Activated CD4-positive, alpha-beta memory T cell treated with anti-CD3 and anti-CD28 coated beads, Interleukin-2, amount 10 ng/mL, durations not matched to agents 7 days and 5 days (primary cell): ENCODE measurements around the gene AJAP1. TPM values are rescaled to one million over a fixed set of nuclear protein-coding genes. Genes with fewer than 3 reads are reported as not detected.

Experiments
- CTCF ChIA-PET: fragments of 350-600 bp; sonication (Branson Sonifier 250); formaldehyde crosslinking; loops from one replicate; lab custom pipeline; 2021; ENCODE audit warnings: antibody characterized with exemption, inconsistent platforms; lab: Charles Lee
- POLR2A ChIA-PET: fragments of 350-600 bp; sonication (Branson Sonifier 250); formaldehyde crosslinking; loops from one replicate; lab custom pipeline; 2021; ENCODE audit warnings: antibody characterized with exemption; lab: Charles Lee
- DNase-seq: peaks from one replicate; pipeline ENCODE4 v3.0.0-alpha.2; 2020
- H3K27ac Mint-ChIP-seq: one replicate; pipeline ENCODE4 v1.8.0; 2021; ENCODE audit warnings: mild to moderate bottlenecking, mixed read lengths
- H3K27me3 Mint-ChIP-seq: one replicate; pipeline ENCODE4 v1.8.0; 2021; ENCODE audit warnings: mixed read lengths
- H3K36me3 Mint-ChIP-seq: one replicate; pipeline ENCODE4 v1.8.0; 2021; ENCODE audit warnings: low read depth, mixed read lengths
- H3K4me1 Mint-ChIP-seq: one replicate; pipeline ENCODE4 v1.8.0; 2021; ENCODE audit warnings: mixed read lengths
- H3K4me3 Mint-ChIP-seq: one replicate; pipeline ENCODE4 v1.8.0; 2021; ENCODE audit warnings: mild to moderate bottlenecking, mixed read lengths
- H3K9me3 Mint-ChIP-seq: one replicate; pipeline ENCODE4 v1.8.0; 2021; ENCODE audit warnings: mixed read lengths
- total RNA-seq, 2 experiments: library from RNA; stranded (reverse); gene quantifications; one replicate each; pipeline ENCODE4 v1.2.3, GENCODE V29; 2021

Gene AJAP1
- total RNA-seq, 2 experiments from 2014 or later = not detected

DNA sequence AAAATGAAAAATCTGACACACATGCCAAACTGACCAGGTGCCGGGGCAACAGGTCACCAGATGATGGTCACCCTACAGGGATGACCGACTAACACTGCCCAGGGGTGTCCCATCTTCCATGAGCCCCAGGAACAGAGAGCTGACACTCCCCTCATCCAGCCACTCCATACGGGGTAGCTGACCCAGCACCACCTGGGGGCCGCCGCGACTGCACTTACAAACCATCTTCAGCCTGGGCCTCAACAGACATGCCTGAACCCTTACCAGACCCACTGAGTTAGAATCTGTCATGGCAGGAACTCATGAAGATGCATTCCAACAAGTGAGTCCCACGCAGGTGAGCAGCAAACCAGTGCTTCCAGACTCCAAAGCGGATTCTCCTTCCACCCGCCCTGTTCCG lies 31.6 kb upstream of the AJAP1 start:
- ChIA-PET CTCF (no interaction called here), POLR2A (no interaction called here)
- peaks cover 10% of the 10 kb centered on the region for H3K4me1 Mint-ChIP-seq
- no peaks in the 10 kb centered on the region for H3K36me3 Mint-ChIP-seq
- H3K9me3 Mint-ChIP-seq = no peaks in the 10 kb centered on the region
- no peaks in the 10 kb centered on the region for H3K27me3 Mint-ChIP-seq
- H3K4me3 Mint-ChIP-seq = no peak overlapping the region
- no peak overlapping the region for H3K27ac Mint-ChIP-seq
- no peak for DNase-seq

DNA sequence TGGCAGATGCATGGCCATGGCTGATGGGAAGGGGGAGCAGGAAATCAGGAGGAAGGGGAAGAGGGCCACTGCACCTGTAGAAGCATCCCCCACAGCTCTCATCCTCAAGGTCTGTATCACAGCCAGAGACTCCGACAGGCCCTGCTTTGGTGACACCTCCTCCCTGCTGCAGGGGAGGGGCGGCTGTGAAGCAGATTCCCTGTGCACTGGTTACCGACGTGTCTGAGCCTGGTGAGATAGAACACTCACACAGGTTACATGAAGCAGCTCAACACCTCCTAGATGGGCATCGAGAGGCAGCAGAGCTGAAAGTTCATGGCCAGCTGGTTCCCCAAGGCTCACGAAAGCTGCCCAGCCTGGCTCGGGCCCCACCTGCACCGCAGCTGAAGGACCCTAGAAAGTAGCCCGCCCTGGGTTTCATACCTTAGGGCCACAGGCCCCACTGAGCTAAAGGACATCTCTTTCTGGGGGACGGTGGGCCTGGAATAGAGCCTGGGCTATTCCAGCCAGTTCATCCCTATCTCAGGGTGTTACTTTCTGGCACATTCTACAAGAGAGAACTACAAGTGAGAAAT lies 30.2 kb upstream of the AJAP1 start:
- Mint-ChIP-seq H3K4me3 (no peak overlapping the region), H3K36me3 (no peaks in the 10 kb centered on the region), H3K27me3 (no peaks in the 10 kb centered on the region), H3K4me1 (peaks cover 10% of the 10 kb centered on the region), H3K27ac (no peak overlapping the region), H3K9me3 (no peaks in the 10 kb centered on the region)
- no peak for DNase-seq
- POLR2A ChIA-PET = no interaction called here
- CTCF ChIA-PET = no interaction called here

DNA sequence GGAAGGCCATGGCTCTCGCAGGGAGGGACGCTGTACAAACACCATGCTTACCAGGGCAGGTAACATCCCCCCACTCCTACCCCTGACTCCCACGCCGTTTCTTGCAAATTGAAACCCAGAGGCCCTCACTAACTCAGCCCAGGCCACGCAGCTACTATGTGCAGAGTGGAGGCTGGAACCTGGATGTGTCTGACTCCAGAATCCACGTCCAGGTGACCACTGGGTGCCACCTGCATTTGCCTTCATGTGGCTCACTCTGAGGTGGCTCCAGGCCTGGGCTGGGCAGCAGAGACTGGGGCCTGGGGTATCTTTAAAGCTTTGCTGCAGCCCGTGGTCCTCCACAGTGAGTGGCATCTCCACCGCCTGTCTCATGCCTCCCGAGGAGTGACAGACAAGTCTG lies 29.6 kb upstream of the AJAP1 start:
- no peaks in the 10 kb centered on the region for H3K9me3 Mint-ChIP-seq
- H3K4me3 Mint-ChIP-seq = no peak overlapping the region
- no peak for DNase-seq
- H3K4me1 Mint-ChIP-seq = peaks cover 10% of the 10 kb centered on the region
- H3K27me3 Mint-ChIP-seq = no peaks in the 10 kb centered on the region
- H3K27ac Mint-ChIP-seq = no peak overlapping the region
- CTCF ChIA-PET = no interaction called here
- POLR2A ChIA-PET = no interaction called here
- H3K36me3 Mint-ChIP-seq = no peaks in the 10 kb centered on the region

DNA sequence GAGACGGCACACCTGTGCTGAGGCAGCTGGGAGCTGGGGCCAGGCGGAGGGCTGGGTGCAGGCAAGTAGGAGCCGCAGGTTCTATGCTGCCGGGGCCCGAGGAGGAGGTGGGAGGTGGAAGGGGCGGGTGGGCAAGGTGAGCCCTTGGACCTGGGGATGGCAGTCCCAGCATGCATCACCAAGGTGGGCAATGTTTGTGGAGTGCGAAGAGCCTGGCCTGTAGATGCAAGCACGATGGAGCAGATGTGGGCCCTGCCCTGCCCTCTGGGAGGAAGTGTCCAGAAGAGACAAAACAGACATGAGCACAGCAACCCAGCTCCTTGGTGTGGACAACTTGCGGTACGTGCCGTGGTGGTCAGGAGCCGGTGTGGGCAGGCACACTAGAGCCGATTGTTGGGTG lies 28.3 kb upstream of the AJAP1 start:
- H3K9me3 Mint-ChIP-seq = no peaks in the 10 kb centered on the region
- no peak for DNase-seq
- no peak overlapping the region for H3K27ac Mint-ChIP-seq
- ChIA-PET POLR2A (no interaction called here), CTCF (no interaction called here)
- H3K4me1 Mint-ChIP-seq = peaks cover 10% of the 10 kb centered on the region
- H3K36me3 Mint-ChIP-seq = no peaks in the 10 kb centered on the region
- H3K27me3 Mint-ChIP-seq = no peaks in the 10 kb centered on the region
- H3K4me3 Mint-ChIP-seq = no peak overlapping the region

DNA sequence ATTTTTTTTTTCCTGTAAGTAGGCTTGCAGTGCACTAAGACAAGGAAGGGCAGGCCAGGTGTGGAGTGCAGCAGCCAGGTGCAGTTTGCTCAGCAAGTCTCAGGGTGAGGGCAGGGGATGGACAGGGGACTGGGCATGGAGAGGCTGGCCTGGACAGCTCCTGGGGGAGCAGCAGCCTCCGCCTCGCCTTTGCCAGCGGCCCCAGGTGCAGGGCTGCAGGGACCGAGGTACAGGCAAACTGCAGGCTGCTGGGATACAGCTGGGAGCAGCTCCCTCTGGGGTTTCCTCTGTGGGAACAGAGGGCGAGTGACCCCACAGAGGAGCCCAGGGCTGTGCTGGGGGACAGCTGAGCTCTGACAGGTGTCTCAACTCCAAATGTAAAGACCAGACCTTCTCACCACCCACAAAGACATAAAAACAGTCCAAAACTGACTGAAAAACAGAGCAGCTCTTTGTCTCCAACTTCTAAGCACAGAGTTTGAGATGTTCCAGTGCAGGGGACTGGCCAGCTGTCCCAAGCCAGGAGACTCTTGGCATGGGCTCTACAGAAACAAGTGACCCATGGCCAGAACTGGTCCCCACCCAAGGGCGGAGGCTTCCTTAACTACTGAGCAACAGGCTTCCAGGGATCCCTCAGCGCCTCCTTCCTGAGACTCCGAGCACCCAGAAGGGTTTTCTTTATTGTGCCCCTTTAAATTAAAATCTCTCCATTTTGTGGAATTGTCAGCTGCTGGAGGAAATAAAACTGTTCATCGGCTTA lies 27.7 kb upstream of the AJAP1 start:
- Mint-ChIP-seq H3K27me3 (no peaks in the 10 kb centered on the region), H3K4me1 (peaks cover 6% of the 10 kb centered on the region), H3K4me3 (no peak overlapping the region), H3K27ac (no peak overlapping the region), H3K36me3 (no peaks in the 10 kb centered on the region), H3K9me3 (no peaks in the 10 kb centered on the region)
- ChIA-PET POLR2A (no interaction called here), CTCF (no interaction called here)
- DNase-seq = no peak

DNA sequence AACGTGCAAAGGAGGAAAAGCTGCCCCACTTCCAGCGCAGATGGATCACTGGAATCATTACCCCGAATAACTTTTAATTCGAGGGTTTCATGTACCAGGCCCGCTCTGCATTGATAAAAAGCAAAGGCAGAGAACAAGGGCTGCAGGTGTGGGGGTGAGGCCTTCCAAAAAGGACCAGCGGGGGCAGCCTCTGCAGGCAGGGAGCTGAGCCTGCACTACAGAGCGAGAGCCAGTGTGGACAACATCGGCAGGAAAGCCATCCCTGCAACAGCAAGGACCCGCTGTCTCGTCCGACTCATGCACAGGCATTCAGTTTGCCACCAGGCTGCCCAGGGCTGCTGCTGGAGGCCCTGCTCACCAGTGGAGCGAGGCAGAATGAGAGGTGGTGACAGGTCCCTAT lies 27.1 kb upstream of the AJAP1 start:
- Mint-ChIP-seq H3K9me3 (no peaks in the 10 kb centered on the region), H3K27me3 (no peaks in the 10 kb centered on the region), H3K4me3 (no peak overlapping the region), H3K36me3 (no peaks in the 10 kb centered on the region), H3K27ac (no peak overlapping the region), H3K4me1 (peaks cover 2% of the 10 kb centered on the region)
- POLR2A ChIA-PET = no interaction called here
- DNase-seq = no peak
- CTCF ChIA-PET = no interaction called here

DNA sequence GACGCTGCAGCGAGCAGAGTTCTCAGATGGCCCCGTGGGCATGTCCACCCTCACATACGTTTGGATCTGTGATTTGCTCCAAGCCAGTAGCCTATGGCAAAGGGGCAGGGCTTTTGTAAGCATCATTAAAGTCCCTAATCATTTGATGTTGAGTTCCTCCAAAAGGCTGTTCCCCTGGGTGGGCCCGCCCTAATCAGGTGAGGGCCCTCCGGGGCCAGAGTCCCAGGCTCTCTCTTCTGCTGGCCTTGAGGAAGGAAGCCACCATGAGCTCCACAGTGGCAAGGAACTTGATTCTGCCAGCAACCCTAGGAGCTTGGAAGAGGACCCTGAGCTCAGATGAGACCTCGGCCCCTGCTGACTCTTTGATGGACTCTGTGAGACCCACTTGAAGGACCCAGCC lies 25.4 kb upstream of the AJAP1 start:
- POLR2A ChIA-PET = no interaction called here
- CTCF ChIA-PET = no interaction called here
- no peak overlapping the region for H3K4me3 Mint-ChIP-seq
- no peaks in the 10 kb centered on the region for H3K27me3 Mint-ChIP-seq
- H3K36me3 Mint-ChIP-seq = no peaks in the 10 kb centered on the region
- H3K4me1 Mint-ChIP-seq = no peaks in the 10 kb centered on the region
- no peak overlapping the region for H3K27ac Mint-ChIP-seq
- no peaks in the 10 kb centered on the region for H3K9me3 Mint-ChIP-seq
- no peak for DNase-seq

DNA sequence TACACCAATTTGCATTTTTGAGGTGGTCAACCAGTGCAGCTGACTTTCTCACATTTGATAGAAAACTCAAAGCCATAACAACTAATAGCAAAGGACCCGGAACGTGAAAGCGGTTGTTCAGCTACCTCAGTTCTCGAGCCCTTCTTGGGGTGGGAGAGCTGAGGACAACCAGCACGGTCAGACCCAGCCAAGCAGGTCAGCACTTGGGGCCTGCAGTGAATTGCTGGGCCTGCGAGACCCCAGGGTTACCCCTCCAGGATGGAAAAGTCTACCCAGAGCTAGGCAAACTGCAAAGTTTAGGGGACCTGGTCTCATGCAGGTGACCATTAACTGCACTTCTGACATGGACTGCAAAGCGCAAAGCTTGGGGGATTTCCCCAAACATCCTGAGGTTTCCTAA lies 23.8 kb upstream of the AJAP1 start:
- ChIA-PET POLR2A (no interaction called here), CTCF (no interaction called here)
- Mint-ChIP-seq H3K4me3 (no peak overlapping the region), H3K9me3 (no peaks in the 10 kb centered on the region), H3K27ac (no peak overlapping the region), H3K4me1 (no peaks in the 10 kb centered on the region), H3K27me3 (no peaks in the 10 kb centered on the region), H3K36me3 (no peaks in the 10 kb centered on the region)
- no peak for DNase-seq

DNA sequence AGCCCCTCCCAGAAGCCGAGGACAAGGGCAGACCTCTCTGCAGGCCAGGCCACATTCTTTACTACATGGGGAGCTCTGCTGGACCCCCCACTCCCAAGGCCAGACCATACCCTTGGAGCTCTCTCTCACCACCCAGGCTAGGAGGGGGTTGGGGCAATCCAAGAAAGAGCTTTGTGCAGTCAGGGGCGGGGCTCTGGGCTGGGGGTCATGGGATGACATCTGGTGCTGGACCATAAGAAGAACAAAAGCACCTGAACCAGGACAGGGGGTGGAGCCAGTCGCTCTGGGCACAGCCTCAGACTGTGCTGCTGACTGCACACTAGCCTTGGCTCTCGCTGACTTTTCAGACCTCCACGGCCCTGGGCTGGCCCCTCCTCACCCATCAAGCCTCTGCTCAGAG lies 23.1 kb upstream of the AJAP1 start:
- DNase-seq = no peak
- H3K27me3 Mint-ChIP-seq = peaks cover 3% of the 10 kb centered on the region
- H3K4me3 Mint-ChIP-seq = no peak overlapping the region
- CTCF ChIA-PET = no interaction called here
- no peak overlapping the region for H3K27ac Mint-ChIP-seq
- POLR2A ChIA-PET = no interaction called here
- H3K36me3 Mint-ChIP-seq = no peaks in the 10 kb centered on the region
- no peaks in the 10 kb centered on the region for H3K4me1 Mint-ChIP-seq
- no peaks in the 10 kb centered on the region for H3K9me3 Mint-ChIP-seq

DNA sequence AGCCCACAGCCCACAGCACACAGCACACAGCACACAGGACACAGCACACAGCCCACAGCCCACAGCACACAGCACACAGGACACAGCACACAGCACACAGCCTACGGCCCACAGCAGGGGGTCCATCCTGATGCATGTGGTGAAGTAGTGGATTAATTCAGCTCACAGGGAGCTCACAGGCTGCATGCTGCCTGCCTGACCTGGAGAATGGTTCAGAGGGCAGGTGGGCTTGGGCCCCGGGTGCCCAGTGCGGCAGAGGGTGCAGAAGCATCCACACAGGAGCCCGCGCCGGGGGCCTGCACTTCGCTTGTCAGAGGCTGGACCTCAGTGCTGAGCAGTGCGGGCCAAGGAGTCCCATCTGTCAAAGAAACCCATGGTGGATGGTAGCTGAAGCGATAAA lies 21.1 kb upstream of the AJAP1 start:
- CTCF ChIA-PET = no interaction called here
- Mint-ChIP-seq H3K4me1 (no peaks in the 10 kb centered on the region), H3K4me3 (no peak overlapping the region), H3K27ac (no peak overlapping the region), H3K36me3 (no peaks in the 10 kb centered on the region), H3K9me3 (no peaks in the 10 kb centered on the region), H3K27me3 (peaks cover 4% of the 10 kb centered on the region)
- POLR2A ChIA-PET = no interaction called here
- DNase-seq = no peak

DNA sequence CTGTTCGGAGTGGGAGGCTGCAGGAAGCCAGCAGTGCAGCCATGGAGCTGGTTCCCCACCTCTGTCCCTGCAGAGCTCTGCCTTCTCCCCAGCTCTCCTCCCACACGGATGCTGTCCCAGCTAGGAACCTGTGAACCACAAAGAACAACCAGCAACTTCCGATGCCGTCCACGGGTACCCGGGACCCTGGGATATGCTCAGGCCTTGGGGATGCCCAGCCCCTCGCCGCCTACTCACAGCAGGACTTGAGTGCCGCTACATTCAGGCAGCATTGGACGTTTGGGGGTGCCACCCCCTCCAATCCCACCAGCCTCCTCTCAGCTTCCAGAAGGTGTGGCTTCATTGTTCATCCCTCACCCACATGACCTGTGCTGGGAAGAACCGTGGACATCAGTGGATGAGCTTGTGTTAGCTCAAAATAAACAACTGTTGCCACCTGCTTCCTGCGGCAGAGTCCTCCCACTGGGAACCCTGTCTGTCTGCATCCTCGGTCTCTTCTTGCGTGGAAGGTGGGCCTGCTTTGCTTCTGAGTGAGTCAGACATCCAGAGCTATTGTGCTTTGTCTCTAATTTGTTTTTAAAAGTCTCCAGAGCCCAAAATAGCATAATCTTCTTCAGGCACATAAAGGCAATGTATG lies 20.1 kb upstream of the AJAP1 start:
- ChIA-PET CTCF (interaction anchor here (0.8 kb wide), 1 partner anchor 761 kb away, joined by 3 read pairs; no protein-coding TSS in a partner anchor), POLR2A (no interaction called here)
- no peaks in the 10 kb centered on the region for H3K36me3 Mint-ChIP-seq
- H3K27ac Mint-ChIP-seq = no peak overlapping the region
- no peak overlapping the region for H3K4me3 Mint-ChIP-seq
- H3K27me3 Mint-ChIP-seq = peaks cover 4% of the 10 kb centered on the region
- no peaks in the 10 kb centered on the region for H3K4me1 Mint-ChIP-seq
- no peak for DNase-seq
- no peaks in the 10 kb centered on the region for H3K9me3 Mint-ChIP-seq

DNA sequence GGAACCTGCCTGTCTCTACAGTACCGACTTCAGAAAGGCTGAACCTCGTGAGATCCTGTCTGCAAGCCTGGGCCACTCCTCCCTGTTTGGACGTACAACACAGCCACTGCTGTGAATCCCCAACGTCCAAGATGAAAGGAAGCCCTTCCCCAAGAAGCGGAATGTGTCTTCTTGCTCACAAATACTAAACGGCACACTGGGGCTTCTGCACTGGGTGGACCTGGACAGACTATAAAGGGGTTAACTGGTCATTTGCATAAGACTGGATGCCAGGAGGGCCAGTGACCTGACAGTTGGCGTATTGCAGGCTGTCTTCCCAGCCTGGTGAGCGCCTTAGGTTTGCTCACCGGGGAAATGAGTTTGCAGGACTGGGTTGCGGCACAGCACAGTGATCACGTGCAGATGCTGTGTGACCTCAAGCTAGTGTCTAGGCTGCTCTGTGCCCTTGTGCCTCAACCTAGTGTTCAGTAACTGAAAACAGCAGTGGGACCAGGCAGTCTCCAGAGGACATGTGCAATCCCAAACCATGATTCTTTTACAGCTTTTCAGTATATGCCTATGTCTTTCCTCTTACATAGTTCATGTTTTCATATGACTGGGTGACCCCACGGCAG lies 19.5 kb upstream of the AJAP1 start:
- Mint-ChIP-seq H3K27me3 (peaks cover 4% of the 10 kb centered on the region), H3K27ac (no peak overlapping the region), H3K36me3 (no peaks in the 10 kb centered on the region), H3K9me3 (no peaks in the 10 kb centered on the region), H3K4me3 (no peak overlapping the region), H3K4me1 (no peaks in the 10 kb centered on the region)
- no peak for DNase-seq
- ChIA-PET POLR2A (no interaction called here), CTCF (no interaction called here)

DNA sequence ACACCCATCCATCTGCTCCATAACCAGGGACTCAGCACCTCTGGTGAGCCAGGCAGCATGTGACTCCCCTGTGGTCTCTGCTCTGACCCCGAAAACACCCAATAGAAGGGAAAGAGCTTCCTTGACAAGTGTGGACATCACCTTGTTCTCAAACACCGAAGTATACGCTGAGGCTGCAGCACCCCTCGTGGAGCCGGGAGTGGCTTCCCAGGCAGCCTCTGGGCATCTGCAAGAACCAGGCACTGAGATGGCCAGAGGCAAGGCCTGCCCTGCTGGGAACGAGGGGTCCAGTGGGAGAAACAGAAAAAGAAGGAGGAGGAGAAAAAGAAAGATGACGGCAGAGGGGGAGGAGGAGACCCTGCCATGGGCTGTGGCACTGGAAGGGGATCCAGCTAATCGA lies 18.2 kb upstream of the AJAP1 start:
- peaks cover 6% of the 10 kb centered on the region for H3K27me3 Mint-ChIP-seq
- H3K4me1 Mint-ChIP-seq = no peaks in the 10 kb centered on the region
- CTCF ChIA-PET = no interaction called here
- POLR2A ChIA-PET = no interaction called here
- no peak overlapping the region for H3K4me3 Mint-ChIP-seq
- no peaks in the 10 kb centered on the region for H3K9me3 Mint-ChIP-seq
- H3K36me3 Mint-ChIP-seq = no peaks in the 10 kb centered on the region
- H3K27ac Mint-ChIP-seq = no peak overlapping the region
- no peak for DNase-seq
